GM21528 (cell line): ENCODE measurements around the gene KCNJ10.
"Not testable (repeated sequence)": the region's sequence is repeated elsewhere in the genome, so short reads cannot be mapped to it uniquely, and the experiment has no call there.

ENCODE experiments used
- ATAC-seq: cut with Tn5 transposase; IDR thresholded peaks from one replicate; pipeline ENCODE4 v1.9.1; 2021; ENCODE audit warnings: mild to moderate bottlenecking, moderate library complexity; ENCODE audit not compliant: unreplicated experiment, low FRiP score

Gene KCNJ10

DNA sequence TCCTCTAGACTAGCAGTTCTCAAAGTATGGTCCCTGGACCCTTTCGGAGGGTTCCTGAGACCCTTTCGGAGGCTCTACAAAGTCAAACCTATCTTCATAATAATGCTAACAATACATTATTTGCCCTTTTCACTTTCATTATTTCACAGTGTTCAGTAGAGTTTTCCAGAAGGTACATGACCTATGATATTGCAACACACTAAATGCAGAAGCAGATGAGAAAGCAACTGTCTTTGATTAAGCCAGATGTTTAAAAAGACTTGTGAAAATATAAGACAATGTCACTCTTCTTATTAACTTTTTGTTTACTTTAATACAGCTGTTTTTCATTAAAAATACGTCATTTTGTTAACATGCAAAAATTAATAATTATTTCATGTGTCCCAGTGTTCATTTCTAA lies 5.8 kb downstream of the KCNJ10 start:
- ATAC-seq = no peak

- ATAC-seq = no peak
These were observed 6.8 kb downstream of the KCNJ10 start for GRCh38 chr1:160063176-160063575.

DNA sequence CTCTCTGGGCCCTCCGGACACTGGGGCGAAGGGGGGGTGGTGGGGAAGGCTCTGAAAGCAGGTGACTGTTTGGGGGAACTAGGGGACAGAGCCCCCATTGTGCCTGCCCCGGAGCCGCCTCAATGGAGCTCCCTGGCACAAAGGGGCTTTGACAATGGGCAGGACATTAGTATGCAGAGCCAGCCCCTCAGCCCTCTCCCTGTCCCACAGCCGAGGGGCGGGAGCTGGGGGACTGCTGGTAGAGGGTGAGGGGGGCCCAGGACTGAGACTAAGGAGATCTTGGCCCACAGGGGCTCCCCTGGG lies 7.8 kb downstream of the KCNJ10 start:
- ATAC-seq = no peak

DNA sequence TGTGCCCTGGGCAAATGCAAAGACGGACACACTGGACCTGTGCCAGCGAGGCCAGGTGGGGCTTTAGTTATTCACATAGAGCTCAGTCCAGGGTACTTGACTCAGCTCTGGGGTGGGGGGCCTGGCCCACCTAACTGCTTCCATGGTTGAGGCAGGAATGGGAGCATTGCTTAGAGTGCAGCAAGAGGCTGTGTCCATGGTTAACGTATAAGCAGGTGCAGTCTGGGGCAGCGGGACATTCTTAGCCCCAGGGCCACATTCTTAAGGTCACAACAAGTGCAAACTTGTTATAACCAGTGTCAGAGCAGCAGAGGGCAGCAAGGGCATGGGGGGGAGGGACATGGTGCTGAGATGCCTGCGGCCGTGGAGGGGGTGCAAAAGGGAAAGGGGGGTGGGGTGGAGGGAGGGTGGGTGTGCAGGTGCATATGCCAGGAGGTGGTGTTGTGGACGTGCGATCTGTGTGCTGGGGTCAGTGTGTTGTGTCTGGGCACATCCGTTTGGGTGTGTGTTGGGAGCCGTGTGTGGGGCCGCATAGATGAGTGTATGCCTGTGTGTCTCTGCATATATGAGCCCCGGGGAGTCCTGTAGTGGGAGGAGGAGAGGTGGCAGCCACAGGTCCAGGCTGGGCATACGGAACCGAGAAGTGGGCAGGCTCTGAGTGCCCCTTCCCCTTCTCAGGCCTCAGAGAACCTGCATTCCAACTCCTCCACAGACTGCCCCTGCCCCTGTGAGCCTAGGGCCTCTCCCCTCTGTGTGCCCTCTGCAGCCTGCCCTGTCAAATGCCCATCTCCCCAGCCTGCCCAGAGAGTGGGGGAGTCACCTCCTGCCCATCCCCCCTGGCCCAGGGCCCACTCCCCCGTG lies 8.4 kb downstream of the KCNJ10 start:
- no peak for ATAC-seq

GRCh38 chr1:160058087-160058486 lies 11.9 kb downstream of the KCNJ10 start:
- no peak for ATAC-seq

GRCh38 chr1:160056648-160057169 lies 13.3 kb downstream of the KCNJ10 start:
- ATAC-seq = no peak

DNA sequence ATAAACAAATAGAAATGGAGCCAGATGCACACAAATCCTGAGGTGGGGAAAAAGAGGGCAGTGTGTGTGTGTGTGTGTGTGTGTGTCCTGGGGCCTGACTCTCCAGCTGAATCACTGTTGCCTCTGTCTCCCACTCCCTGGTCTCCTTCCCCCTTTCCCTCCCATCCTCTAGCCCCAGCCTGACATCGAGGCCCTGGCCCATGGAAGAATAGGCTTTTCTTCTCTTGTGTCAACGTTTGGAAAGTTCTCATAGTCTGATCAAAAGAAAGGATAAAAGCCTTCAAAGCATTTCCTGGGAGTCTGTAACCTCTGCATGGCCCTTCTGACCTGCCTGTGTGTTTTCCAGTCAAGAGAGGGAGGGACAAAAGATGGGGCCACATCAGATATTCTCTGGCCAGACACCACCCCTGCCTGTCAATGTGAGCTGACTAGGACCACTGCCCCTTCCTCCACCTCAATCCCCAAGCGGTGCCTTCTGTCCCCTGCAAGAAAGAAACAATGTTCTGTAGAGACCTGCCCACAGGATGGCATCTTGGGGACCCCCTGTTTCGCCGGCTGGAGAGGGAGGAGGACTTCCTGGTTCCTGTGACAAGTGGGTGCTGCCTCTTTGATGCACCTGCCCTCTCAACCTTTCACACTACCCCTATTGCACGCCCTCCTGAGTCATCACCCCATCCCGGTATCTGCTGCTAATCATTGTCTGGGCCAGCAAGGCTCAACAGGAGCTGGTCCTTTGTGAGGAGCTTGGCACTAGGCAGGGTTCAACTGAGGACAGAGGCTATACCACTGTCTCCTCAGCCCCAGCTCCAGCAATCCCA lies 16.2 kb downstream of the KCNJ10 start:
- no peak for ATAC-seq

- no peak for ATAC-seq
These were observed 17.0 kb downstream of the KCNJ10 start for GRCh38 chr1:160052936-160053335.

GRCh38 chr1:160050619-160051018 lies 19.3 kb downstream of the KCNJ10 start:
- ATAC-seq = no peak

- not testable (repeated sequence) for ATAC-seq
These were observed 19.8 kb downstream of the KCNJ10 start for GRCh38 chr1:160050182-160050581.

- no peak for ATAC-seq
These were observed 20.9 kb downstream of the KCNJ10 start for GRCh38 chr1:160049101-160049500.

DNA sequence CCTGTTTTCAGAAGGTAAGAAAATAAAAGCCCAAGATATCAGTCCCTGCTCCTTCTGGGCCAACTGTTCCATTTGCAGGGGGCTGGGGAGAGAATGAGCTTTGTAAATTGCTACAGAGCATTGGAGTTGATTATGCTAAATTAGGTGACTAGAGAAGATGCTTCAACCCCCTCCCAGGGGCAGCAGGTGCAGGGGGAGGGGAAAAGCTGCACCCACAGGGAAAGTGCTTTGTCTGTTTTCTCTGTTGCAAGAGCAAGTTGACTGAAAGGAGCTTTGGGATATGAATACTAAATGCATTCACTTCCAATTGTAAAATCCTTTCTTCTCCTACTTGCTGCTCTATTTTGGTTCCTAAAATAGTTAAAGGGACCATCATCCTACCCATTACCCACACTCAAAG lies 21.6 kb downstream of the KCNJ10 start:
- ATAC-seq = no peak

DNA sequence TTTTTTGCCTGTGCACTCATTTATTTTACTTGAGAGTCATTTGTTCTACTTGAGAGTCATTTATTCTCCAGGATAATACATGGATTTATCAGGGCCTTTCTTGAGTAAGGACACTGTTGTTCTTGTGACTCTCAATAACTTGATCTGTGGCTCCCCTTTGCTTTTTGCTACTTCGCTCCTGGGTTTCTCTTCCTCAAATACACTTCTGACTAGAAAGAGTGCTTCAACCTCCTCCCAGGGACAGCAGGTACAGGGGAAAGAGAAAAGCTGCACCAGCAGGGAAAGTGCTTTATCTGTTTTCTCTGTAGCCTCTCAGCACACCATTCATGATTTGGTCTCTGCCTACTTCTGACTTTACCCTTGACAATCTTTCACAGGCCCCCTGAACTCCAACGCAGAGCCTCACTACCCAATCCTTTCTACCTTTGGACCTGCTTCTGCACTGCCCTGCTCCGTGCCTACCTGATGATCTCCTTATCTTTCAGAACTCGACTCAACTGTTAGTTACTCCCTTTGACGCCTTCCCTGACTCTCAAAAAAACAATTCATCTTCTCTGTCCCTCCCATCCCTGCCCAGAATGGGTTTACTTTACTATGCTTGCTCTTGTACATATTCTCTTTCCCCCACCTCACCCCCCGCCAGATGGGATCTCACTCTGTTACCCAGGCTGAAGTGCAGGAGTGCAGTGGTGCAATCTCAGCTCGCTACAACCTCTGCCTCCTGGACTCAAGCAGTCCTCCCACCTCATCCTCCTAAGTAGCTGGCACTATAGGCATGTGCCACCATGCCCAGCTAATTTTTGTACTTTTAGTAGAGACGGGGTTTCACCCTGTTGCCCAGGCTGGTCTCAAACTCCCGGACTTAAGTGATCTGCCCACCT lies 22.6 kb downstream of the KCNJ10 start:
- peak; percentile 48 for ATAC-seq

- ATAC-seq = peak; percentile 76
These were observed 23.4 kb downstream of the KCNJ10 start for GRCh38 chr1:160046494-160047110.

- no peak for ATAC-seq
These were observed 24.3 kb downstream of the KCNJ10 start for GRCh38 chr1:160045653-160046052.

DNA sequence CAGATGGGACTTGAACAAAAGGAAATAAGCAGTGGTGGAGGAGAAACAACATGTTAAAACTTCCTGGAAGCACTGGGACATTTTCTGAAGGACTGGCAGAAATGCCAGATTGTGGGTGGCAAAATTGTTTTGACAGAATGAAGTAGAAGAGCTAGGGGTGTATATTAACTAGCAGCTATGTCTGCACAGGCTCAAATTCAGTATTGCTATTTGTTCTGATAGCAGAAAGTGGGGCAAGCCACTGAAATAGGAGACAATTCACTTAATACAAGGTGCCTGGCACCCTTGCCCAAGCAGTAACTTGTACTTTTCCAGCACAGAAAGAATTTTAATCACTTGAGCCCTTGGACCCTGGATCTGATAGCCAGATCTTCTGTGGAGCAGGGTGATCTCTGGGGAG lies 26.4 kb downstream of the KCNJ10 start:
- no peak for ATAC-seq

DNA sequence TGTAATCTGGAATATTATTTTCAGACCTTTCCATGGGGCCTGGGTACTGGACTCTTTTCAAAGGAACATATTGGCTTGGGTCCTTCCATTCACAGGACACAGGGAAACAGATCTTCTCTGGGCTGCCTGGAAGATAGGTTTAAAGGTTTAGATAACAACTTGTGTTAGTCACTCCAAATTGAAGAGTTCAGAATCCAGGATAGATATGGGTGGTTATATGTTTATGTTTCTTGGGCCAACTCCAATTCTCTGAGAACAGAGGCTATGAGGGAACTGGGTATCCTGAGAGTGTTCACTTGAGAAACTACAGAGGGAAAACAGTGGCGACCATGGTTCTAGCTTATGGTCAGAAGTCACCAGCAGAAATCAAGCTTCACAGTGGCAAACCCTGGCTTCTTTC lies 29.5 kb downstream of the KCNJ10 start:
- ATAC-seq = no peak

DNA sequence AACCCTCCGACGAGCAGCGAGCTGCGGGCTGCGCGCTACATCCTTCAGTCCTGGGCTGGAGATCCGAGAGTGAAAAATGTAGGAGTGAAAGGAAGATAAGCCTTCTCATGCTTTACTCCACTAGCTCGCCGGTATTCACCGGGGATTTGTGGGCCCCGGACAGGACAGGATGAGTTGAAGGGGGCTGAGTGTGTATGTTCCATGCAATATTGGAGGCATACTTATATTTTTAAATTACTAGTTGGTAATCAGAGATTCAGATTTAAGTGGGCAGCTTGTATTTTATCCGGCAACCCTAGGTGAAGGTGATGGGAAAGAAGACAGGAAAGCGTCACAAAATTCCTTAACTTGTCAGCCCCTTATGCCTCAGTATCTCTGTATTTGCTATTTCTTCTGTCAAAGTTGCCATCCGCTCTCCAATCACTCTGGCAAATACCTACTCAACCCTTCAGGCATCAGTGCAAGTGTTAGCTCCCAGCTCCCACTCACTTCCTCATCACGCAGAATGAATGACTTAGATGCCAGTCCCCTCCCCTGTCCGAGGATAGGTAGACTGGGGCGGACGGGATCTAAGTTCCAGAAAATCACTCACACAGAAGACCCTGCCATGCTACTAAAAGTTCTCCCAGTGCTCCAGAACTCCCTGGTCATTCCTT lies 37.7 kb downstream of the KCNJ10 start:
- ATAC-seq = no peak

DNA sequence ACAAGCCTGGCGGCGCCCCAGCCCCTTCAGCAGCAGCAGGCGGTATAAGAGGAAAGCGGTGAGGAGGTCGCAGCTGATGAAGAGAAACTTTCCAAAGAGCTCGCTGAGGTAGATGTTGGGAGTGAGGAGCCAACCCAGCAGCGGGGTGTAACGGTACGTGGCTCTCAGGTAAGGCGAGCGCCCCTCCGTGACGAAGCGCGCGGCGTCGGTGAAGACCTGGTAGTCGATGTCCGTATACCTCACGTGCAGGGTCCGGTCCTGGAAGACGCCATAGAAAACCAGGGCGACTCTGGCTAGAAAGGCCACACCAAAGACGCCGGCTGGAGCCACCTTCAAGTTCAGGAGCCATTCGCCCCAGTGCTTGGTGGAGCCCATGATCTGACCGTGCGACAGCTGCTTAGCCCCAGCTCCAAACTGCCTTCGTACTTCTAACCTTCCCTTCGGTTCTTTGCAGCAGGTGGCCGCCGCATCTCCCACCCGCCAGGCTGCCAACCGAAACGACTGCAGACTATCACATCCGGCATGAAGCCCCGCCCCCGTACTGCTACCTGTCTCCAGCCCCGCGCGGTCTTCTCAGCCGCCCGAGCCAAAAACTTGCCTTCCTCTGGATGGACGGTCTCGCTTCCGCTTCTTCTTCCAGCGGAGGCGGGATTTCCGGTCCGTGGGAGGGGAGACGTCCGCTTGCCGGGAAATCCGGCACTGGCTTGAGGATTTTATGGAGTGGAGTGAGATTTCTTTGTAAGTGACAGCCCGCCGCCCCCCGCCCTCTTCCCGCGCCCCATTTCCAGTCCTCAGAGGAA lies 38.4 kb downstream of the KCNJ10 start, which contains the start of gene PIGM:
Gene PIGM (minus strand): TSS at position 626 of the 800 bp plus-strand sequence. CDS start 251 bp downstream, at position 375.
- ATAC-seq = peak; percentile 95
